Skeletal muscle satellite cell (primary cell): ENCODE data around the gene RNASE3. TPM values are rescaled to one million over a fixed set of nuclear protein-coding genes. Genes with fewer than 3 reads are reported as not detected.
A peak's percentile ranks its signal among the peaks of the same experiment; 100 is the strongest.
"Not testable (repeated sequence)": the region's sequence is repeated elsewhere in the genome, so short reads cannot be mapped to it uniquely, and the experiment has no call there.

ENCODE experiments used
- H3K27me3 ChIP-seq: 2 replicates; pipeline ENCODE4 v1.7.0; 2013; ENCODE audit warnings: low read length; ENCODE audit not compliant: control insufficient read depth, insufficient read depth
- H3K36me3 ChIP-seq: 2 replicates; pipeline ENCODE4 v1.7.0; 2013; ENCODE audit warnings: mild to moderate bottlenecking, control low read depth, low read length; ENCODE audit not compliant: insufficient read depth
- H3K4me1 ChIP-seq: 2 replicates; pipeline ENCODE4 v1.7.0; 2013; ENCODE audit warnings: low read length; ENCODE audit not compliant: control insufficient read depth, insufficient read depth
- H3K4me2 ChIP-seq: 2 replicates; pipeline ENCODE4 v1.7.0; 2013; ENCODE audit warnings: mild to moderate bottlenecking, low read length
- H3K4me3 ChIP-seq: 2 replicates; pipeline ENCODE4 v1.7.0; 2013; ENCODE audit warnings: low read length
- H3K9ac ChIP-seq: 2 replicates; pipeline ENCODE4 v1.7.0; 2013; ENCODE audit warnings: mild to moderate bottlenecking, low read depth, low read length, moderate library complexity
- H3K9me3 ChIP-seq: replicated peaks from 2 replicates; pipeline ENCODE4 v1.7.0; 2013; ENCODE audit warnings: mild to moderate bottlenecking, control low read depth, low read length
- total RNA-seq: library from RNA; depleted of rRNA; stranded (reverse); fragments of >200 nt; gene quantifications from 2 replicates; pipeline ENCODE4 v1.2.3, GENCODE V29; 2012; rRNA removed

The RNASE3 gene
- total RNA-seq = not detected in 2 replicates

DNA sequence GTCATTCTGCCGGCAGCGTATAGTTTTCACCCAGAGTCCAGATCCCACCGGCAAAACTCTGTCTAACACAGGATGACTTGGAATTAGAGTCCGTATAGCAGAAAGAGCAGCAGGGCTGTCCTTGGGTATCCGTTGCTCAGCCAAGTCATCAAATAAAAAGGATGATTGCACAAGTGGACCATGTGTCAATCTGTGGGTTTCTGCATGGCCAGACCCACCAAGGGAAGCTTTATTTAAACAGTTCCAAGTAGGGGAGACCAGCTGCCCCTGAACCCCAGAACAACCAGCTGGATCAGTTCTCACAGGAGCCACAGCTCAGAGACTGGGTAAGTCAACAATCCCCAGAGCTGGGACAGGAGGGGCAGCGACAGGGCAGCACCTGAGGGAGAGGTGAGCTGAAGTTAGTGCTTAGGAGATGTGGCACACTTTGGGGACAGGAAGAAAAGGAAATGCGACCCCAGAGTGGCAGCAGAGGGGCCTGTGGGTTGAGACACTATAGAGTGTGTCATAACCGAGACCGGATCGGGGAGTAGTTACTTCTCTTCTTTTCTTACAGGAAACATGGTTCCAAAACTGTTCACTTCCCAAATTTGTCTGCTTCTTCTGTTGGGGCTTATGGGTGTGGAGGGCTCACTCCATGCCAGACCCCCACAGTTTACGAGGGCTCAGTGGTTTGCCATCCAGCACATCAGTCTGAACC lies at the start of gene RNASE3:
Gene RNASE3 (plus strand): TSS at position 260 of the 700 bp plus-strand sequence. CDS start 302 bp downstream, at position 562.
- H3K4me1 ChIP-seq = not testable (repeated sequence)

GRCh38 chr14:20846560-20846959 lies 44.6 kb upstream of the RNASE3 start:
- no peak overlapping the region for H3K4me3 ChIP-seq
- H3K4me1 ChIP-seq = peaks cover 7% of the 10 kb centered on the region
- no peak overlapping the region for H3K4me2 ChIP-seq
- H3K36me3 ChIP-seq = no peaks in the 10 kb centered on the region
- H3K9ac ChIP-seq = no peak overlapping the region
- no peaks in the 10 kb centered on the region for H3K9me3 ChIP-seq
- H3K27me3 ChIP-seq = peaks cover 10% of the 10 kb centered on the region

More for the DNA sequence above, at the start of gene RNASE3:
- H3K4me3 ChIP-seq, H3K4me2 ChIP-seq, H3K9ac ChIP-seq, H3K27me3 ChIP-seq, H3K9me3 ChIP-seq, H3K36me3 ChIP-seq: not testable (repeated sequence)

DNA sequence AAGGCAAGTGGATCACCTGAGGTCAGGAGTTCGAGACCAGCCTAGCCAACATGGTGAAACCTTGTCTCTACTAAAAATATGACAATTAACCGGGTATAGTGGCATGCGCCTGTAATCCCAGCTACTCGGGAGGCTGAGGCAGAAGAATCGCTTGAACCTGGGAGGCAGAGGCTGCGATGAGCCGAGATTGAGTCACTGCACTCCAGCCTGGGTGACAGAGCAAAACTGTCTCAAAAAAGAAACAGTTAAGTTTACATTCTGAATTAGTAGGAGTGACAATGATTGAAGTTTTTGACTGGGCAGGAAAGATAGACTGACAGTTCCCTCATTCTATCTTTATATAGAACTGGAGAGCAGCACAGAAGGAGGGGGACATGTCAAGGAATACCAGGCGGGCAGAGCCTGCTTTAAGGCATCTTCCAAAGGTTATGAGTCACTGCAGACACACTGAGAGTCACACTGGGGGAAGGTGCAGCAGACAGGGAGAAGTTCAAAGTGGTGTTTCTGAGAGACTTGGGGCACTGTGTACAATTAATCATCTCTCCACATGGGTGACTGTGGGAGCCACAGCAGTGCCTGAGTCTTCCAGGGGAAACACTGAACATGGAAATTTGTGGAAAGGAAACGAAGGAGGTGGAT lies 42.8 kb upstream of the RNASE3 start:
- H3K4me2 ChIP-seq = no peak overlapping the region
- H3K9ac ChIP-seq = no peak overlapping the region
- H3K36me3 ChIP-seq = no peaks in the 10 kb centered on the region
- H3K27me3 ChIP-seq = peaks cover 10% of the 10 kb centered on the region
- H3K4me3 ChIP-seq = no peak overlapping the region
- H3K9me3 ChIP-seq = no peaks in the 10 kb centered on the region
- peaks cover 7% of the 10 kb centered on the region for H3K4me1 ChIP-seq

GRCh38 chr14:20848955-20849570 lies 42.1 kb upstream of the RNASE3 start:
- H3K4me1 ChIP-seq = peaks cover 7% of the 10 kb centered on the region
- no peak overlapping the region for H3K9ac ChIP-seq
- H3K36me3 ChIP-seq = no peaks in the 10 kb centered on the region
- no peaks in the 10 kb centered on the region for H3K9me3 ChIP-seq
- no peak overlapping the region for H3K4me3 ChIP-seq
- no peak overlapping the region for H3K4me2 ChIP-seq
- peaks cover 10% of the 10 kb centered on the region for H3K27me3 ChIP-seq

DNA sequence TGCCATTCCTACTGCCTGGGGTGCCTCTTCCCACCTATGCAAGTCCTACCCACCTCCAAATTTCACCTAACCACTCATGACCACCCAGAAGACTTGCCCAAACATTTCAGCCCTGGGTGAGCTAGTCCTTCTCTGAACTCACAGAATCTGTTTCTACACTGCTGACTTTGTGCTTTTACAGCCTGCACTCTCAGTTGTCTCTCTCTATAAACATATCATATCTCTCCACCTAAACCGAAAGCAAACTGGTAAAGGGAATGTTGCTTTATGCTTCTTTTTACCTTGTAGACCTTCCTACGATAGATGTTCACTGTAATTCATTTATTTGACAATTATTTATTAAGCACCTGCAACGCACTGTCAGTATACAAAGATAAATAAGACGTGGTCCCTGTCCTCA lies 38.1 kb upstream of the RNASE3 start:
- no peak overlapping the region for H3K4me3 ChIP-seq
- no peak overlapping the region for H3K4me2 ChIP-seq
- H3K9me3 ChIP-seq = no peaks in the 10 kb centered on the region
- no peak overlapping the region for H3K9ac ChIP-seq
- no peaks in the 10 kb centered on the region for H3K36me3 ChIP-seq
- peaks cover 7% of the 10 kb centered on the region for H3K4me1 ChIP-seq
- peaks cover 7% of the 10 kb centered on the region for H3K27me3 ChIP-seq

- Histone ChIP-seq H3K9me3 (no peaks in the 10 kb centered on the region), H3K4me3 (no peak overlapping the region), H3K36me3 (no peaks in the 10 kb centered on the region), H3K27me3 (peaks cover 21% of the 10 kb centered on the region), H3K4me1 (no peaks in the 10 kb centered on the region), H3K4me2 (no peak overlapping the region), H3K9ac (no peak overlapping the region)
Observed at GRCh38 chr14:20855652-20856291, 35.4 kb upstream of the RNASE3 start.

DNA sequence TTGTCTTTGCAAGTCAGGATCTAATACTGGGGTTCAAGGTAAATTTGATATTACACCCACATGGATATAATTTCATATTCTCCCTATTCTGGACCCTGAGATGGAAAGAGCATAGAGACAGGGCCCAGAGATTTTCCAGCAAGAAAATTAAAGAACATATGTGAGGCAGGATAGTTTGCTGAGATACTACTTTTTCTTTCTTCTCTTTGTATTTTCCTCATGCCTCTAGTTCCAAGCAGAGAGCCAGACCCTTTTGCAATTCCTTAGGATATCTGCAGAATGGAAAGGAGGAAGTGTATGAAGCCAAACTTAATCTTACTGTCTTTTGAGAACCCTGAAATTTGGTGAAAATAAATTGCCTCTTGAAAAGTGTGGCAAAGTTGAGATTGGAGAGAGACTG lies 34.0 kb upstream of the RNASE3 start:
- H3K9me3 ChIP-seq = no peaks in the 10 kb centered on the region
- peaks cover 21% of the 10 kb centered on the region for H3K27me3 ChIP-seq
- no peak overlapping the region for H3K4me3 ChIP-seq
- H3K36me3 ChIP-seq = no peaks in the 10 kb centered on the region
- no peak overlapping the region for H3K9ac ChIP-seq
- no peak overlapping the region for H3K4me2 ChIP-seq
- no peaks in the 10 kb centered on the region for H3K4me1 ChIP-seq

DNA sequence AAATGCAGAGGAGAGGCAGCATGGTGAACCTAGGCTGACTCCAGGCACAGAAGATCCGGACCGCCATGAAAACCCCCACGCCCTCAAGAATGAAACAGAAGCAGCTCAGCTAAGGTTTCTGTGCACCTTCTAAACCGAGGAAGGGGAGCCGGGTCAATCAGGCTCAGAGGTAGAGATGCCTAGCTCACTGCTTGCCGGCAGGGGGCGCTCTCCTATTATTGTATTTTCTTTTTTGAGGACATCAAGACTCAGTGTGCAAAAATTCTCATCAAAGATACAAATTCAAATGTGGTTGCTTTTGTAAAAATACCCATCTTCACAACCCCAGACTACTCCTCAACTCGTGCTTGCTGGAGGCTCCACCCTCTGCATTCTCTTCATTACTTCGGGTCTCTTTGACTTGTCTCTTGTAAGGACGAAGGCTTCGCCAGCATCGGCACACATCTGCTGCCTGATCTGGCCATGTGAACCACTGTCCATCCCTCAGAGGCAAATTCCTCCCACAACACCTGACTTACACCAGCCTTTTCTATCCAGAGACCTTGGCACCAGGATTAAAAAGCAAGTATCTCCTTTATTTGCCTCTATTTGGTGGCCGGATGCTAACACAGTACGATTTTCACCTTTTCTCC lies 33.4 kb upstream of the RNASE3 start:
- Histone ChIP-seq H3K4me3 (no peak overlapping the region), H3K9me3 (no peaks in the 10 kb centered on the region), H3K36me3 (no peaks in the 10 kb centered on the region), H3K4me1 (no peaks in the 10 kb centered on the region), H3K4me2 (peak overlapping the region; percentile 38), H3K9ac (no peak overlapping the region), H3K27me3 (peaks cover 21% of the 10 kb centered on the region)

DNA sequence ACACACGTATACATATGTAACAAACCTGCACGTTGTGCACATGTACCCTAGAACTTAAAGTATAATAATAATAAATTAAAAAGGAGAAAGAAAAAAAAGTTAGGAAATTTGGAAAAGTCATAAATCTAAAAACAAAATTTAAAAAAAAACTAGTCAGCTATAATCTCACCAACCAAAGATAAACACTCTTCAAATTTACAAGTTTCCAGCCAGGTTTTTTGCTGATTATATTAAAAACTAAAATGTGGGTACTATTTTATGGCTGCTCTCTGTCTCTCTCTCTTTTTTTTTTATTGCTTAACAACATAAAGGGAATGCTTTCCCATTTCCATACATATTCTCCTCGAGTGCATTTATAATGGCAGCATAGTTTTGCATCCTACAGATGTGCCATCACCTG lies 25.0 kb upstream of the RNASE3 start:
- Histone ChIP-seq H3K4me3 (no peak overlapping the region), H3K9me3 (no peaks in the 10 kb centered on the region), H3K4me2 (no peak overlapping the region), H3K4me1 (no peaks in the 10 kb centered on the region), H3K36me3 (no peaks in the 10 kb centered on the region), H3K9ac (no peak overlapping the region), H3K27me3 (peaks cover 11% of the 10 kb centered on the region)

- no peaks in the 10 kb centered on the region for H3K4me1 ChIP-seq
- no peak overlapping the region for H3K9ac ChIP-seq
- H3K27me3 ChIP-seq = peaks cover 14% of the 10 kb centered on the region
- no peak overlapping the region for H3K4me3 ChIP-seq
- H3K9me3 ChIP-seq = no peaks in the 10 kb centered on the region
- H3K36me3 ChIP-seq = no peaks in the 10 kb centered on the region
- no peak overlapping the region for H3K4me2 ChIP-seq
Observed at GRCh38 chr14:20866963-20867362, 24.2 kb upstream of the RNASE3 start.
